BLaER1 treated with 17β-estradiol and CSF1 and Interleukin-3, amounts not matched to agents 10 nM and 100 nM (cell line): ENCODE measurements around the gene CSNK1E.

ENCODE experiments used
- H3K27ac ChIP-seq, 11 experiments: shearing (Covaris generic); formaldehyde crosslinking; 2 replicates each; pipeline ENCODE4 v1.8.1; 2022
- H3K27me3 ChIP-seq, 11 experiments: shearing (Covaris generic); formaldehyde crosslinking; 2 replicates each; pipeline ENCODE4 v1.8.1; 2022
- H3K36me3 ChIP-seq, 11 experiments: shearing (Covaris generic); formaldehyde crosslinking; 2 replicates each; pipeline ENCODE4 v1.8.1; 2022
- H3K4me1 ChIP-seq, 10 experiments: shearing (Covaris generic); formaldehyde crosslinking; 2 replicates each; pipeline ENCODE4 v1.8.1; 2022
- H3K4me2 ChIP-seq, 11 experiments: shearing (Covaris generic); formaldehyde crosslinking; 2 replicates each; pipeline ENCODE4 v1.8.1; 2022
- H3K4me3 ChIP-seq, 10 experiments: shearing (Covaris generic); formaldehyde crosslinking; 2 replicates each; pipeline ENCODE4 v1.8.1; 2022
- H3K9ac ChIP-seq, 11 experiments: shearing (Covaris generic); formaldehyde crosslinking; 2 replicates each; pipeline ENCODE4 v1.8.1; 2022
- H3K9me3 ChIP-seq, 11 experiments: shearing (Covaris generic); formaldehyde crosslinking; replicated peaks in 1 of 11; 2 replicates each; pipeline ENCODE4 v1.8.1; 2022
- H4K20me1 ChIP-seq, 11 experiments: shearing (Covaris generic); formaldehyde crosslinking; 2 replicates each; pipeline ENCODE4 v1.8.1; 2022
- Cebpa-rat ChIP-seq, 11 experiments: shearing (Covaris generic); IDR thresholded peaks; 2 replicates each; pipeline ENCODE4 v1.8.1; 2022

The CSNK1E gene

DNA sequence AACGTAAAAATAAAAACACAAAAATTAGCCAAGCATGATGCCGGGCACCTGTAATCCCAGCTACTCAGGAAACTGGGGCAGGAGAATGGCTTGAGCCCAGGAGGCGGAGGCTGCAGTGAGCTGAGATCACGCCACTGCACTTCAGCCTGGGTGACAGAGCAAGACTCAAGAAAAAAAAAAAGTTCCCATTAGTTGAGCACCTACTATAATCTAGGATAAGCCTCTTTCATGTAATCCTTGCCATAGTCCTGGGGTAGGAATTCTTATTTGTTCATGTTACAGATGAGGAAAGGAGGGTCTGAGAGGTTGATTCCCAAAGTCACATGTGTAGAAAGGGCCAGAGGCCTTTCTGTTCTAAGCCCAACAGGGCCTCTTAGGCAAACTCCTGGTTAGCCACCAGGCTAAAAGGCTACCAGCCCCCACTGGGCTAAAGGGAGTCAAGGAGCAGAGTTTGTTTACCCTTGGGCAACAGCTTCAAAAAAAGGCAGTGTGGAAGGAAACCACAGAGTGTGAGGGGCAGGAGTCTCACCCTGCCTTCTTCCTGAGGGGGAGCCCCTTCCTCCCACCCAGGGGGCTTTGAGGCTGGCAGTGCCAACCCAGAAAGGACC lies 21.6 kb upstream of the CSNK1E start:
- H3K4me3 ChIP-seq: no peak overlapping the region; a peak in 1 of 20 replicates
- no peaks in the 10 kb centered on the region for H3K36me3 ChIP-seq
- H4K20me1 ChIP-seq: no peaks in the 10 kb centered on the region
- TF ChIP-seq Cebpa-rat (IDR thresholded peaks at IDR 0.05): peak in 2 of 11 experiments; percentile 25 to 54; a peak in 2 of 22 replicates
- H3K27me3 ChIP-seq: peaks cover 0 to 21% (median 0%) of the 10 kb centered on the region in 11 experiments; a peak in 3 of 22 replicates
- H3K9me3 ChIP-seq: no peaks in the 10 kb centered on the region; a peak in 1 of 22 replicates
- H3K4me2 ChIP-seq: peak overlapping the region in 10 of 11 experiments; percentile 41 to 80 (median 70); a peak in 19 of 22 replicates
- H3K9ac ChIP-seq: peak overlapping the region in 7 of 11 experiments; percentile 11 to 50 (median 42); a peak in 11 of 22 replicates
- H3K4me1 ChIP-seq: peaks cover 19 to 50% (median 45%) of the 10 kb centered on the region in 10 experiments
- H3K27ac ChIP-seq: peak overlapping the region in 8 of 11 experiments; percentile 34 to 71 (median 49); a peak in 16 of 22 replicates

DNA sequence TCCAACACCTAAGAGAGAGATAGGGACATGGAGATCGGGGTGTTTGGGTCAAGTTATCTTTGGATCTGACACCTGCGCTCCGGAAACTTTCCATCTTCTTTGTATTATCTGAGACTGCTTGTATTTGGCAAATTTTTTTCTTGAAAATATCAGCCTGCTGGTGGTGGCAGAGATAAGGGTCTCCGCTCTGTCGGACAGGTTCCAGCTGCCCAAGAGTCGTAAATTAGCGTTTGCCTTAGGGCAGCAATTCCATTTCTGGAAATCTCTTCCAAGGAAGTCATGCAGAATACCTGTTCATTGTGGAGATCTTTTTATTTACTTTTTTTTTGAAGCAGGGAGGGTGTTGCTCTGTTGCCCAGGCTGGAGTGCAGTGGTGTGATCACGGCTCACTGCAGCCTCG lies 19.5 kb upstream of the CSNK1E start:
- H3K36me3 ChIP-seq: no peaks in the 10 kb centered on the region
- peak overlapping the region in 4 of 11 experiments; percentile 23 to 80 (median 60); a peak in 3 of 22 replicates for H3K27ac ChIP-seq
- H3K4me3 ChIP-seq: peak overlapping the region in 9 of 10 experiments; percentile 52 to 75 (median 66); a peak in 16 of 20 replicates
- H3K27me3 ChIP-seq: peaks cover 0 to 21% (median 0%) of the 10 kb centered on the region in 11 experiments; a peak in 3 of 22 replicates
- H3K9me3 ChIP-seq: no peaks in the 10 kb centered on the region
- no peaks in the 10 kb centered on the region for H4K20me1 ChIP-seq
- peak overlapping the region in 8 of 11 experiments; percentile 55 to 78 (median 72); a peak in 16 of 22 replicates for H3K9ac ChIP-seq
- peaks cover 12 to 48% (median 44%) of the 10 kb centered on the region in 10 experiments for H3K4me1 ChIP-seq
- H3K4me2 ChIP-seq: peak overlapping the region; percentile 84 to 99 (median 94)
- TF ChIP-seq Cebpa-rat (IDR thresholded peaks at IDR 0.05): no peak

GRCh38 chr22:38335077-38335476 lies 17.8 kb upstream of the CSNK1E start:
- Histone ChIP-seq H3K27me3 (peaks cover 0 to 7% (median 0%) of the 10 kb centered on the region in 11 experiments; a peak in 3 of 22 replicates), H3K36me3 (no peaks in the 10 kb centered on the region), H3K27ac (peak overlapping the region in 5 of 11 experiments; percentile 60 to 80 (median 71); a peak in 5 of 22 replicates), H3K9me3 (no peaks in the 10 kb centered on the region), H3K4me3 (peak overlapping the region in 1 of 10 experiments; percentile 68; a peak in 1 of 20 replicates), H4K20me1 (no peaks in the 10 kb centered on the region), H3K4me2 (peak overlapping the region; percentile 84 to 99 (median 94); a peak in 20 of 22 replicates), H3K4me1 (peaks cover 12 to 46% (median 43%) of the 10 kb centered on the region in 10 experiments), H3K9ac (peak overlapping the region in 1 of 11 experiments; percentile 74; a peak in 1 of 22 replicates)
- TF ChIP-seq Cebpa-rat (IDR thresholded peaks at IDR 0.05): no peak

- TF ChIP-seq Cebpa-rat (IDR thresholded peaks at IDR 0.05): no peak
- no peaks in the 10 kb centered on the region for H4K20me1 ChIP-seq
- H3K27me3 ChIP-seq: peaks cover 0 to 4% (median 0%) of the 10 kb centered on the region in 11 experiments; a peak in 1 of 22 replicates
- H3K36me3 ChIP-seq: no peaks in the 10 kb centered on the region
- H3K4me3 ChIP-seq: no peak overlapping the region; a peak in 2 of 20 replicates
- no peaks in the 10 kb centered on the region for H3K9me3 ChIP-seq
- H3K27ac ChIP-seq: peak overlapping the region in 10 of 11 experiments; percentile 10 to 67 (median 56); a peak in 17 of 22 replicates
- peaks cover 12 to 33% (median 30%) of the 10 kb centered on the region in 10 experiments for H3K4me1 ChIP-seq
- peak overlapping the region in 10 of 11 experiments; percentile 24 to 67 (median 49); a peak in 18 of 22 replicates for H3K9ac ChIP-seq
- H3K4me2 ChIP-seq: peak overlapping the region; percentile 72 to 93 (median 78)
These were observed 10.6 kb upstream of the CSNK1E start for GRCh38 chr22:38327805-38328204.

DNA sequence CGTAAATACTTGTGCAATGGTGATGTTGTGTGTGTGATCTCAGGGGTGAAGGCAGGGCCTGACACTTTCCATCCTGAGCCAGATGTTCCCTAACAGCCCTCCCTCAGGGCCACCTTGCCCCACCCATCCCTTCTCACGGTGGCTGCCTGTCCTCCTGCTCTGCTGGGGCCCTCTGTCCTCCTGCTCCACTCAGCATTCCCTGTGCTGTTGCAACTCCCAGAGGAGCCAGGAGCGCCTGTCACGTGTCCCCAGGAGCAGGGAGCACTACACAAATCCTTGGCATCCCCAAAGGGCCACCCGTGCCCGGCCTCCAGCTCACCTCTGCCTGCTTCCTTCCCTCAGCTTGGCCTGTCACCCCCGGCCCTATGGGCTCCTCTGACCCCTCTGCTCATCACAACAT lies 10.2 kb upstream of the CSNK1E start:
- Histone ChIP-seq H3K9me3 (no peaks in the 10 kb centered on the region), H3K36me3 (no peaks in the 10 kb centered on the region), H3K4me1 (peaks cover 12 to 33% (median 30%) of the 10 kb centered on the region in 10 experiments), H3K9ac (peak overlapping the region in 10 of 11 experiments; percentile 24 to 67 (median 49); a peak in 18 of 22 replicates), H3K27me3 (peaks cover 0 to 4% (median 0%) of the 10 kb centered on the region in 11 experiments; a peak in 1 of 22 replicates), H4K20me1 (no peaks in the 10 kb centered on the region), H3K4me2 (peak overlapping the region; percentile 72 to 93 (median 78)), H3K4me3 (no peak overlapping the region; a peak in 2 of 20 replicates), H3K27ac (peak overlapping the region in 9 of 11 experiments; percentile 15 to 67 (median 55); a peak in 17 of 22 replicates)
- TF ChIP-seq Cebpa-rat (IDR thresholded peaks at IDR 0.05): no peak

DNA sequence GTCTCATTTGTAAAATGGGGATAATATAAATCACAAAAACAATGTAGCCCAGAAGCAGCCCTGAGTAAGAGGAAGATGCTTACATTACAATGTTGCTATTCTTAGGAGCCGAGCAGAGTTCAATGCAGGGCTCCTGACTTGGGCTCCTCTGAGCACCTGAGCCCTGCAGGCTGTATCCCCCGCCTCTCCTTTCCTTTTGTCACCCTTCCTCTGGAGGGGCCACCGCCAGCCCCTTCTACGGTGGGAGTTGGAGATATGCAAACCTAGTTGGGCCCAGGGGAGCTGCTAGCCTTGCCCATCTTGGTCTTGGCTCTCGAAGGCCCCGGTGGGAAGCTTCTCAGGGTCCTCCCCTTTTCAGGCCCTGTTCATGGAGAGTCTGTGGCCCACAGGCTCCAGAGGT lies 8.4 kb upstream of the CSNK1E start:
- Histone ChIP-seq H3K27me3 (peaks cover 0 to 4% (median 0%) of the 10 kb centered on the region in 11 experiments; a peak in 1 of 22 replicates), H4K20me1 (no peaks in the 10 kb centered on the region), H3K36me3 (no peaks in the 10 kb centered on the region), H3K9ac (no peak overlapping the region; a peak in 2 of 22 replicates), H3K9me3 (no peaks in the 10 kb centered on the region), H3K27ac (no peak overlapping the region; a peak in 1 of 22 replicates), H3K4me2 (peak overlapping the region in 8 of 11 experiments; percentile 33 to 79 (median 53); a peak in 15 of 22 replicates), H3K4me1 (peaks cover 12 to 33% (median 30%) of the 10 kb centered on the region in 10 experiments), H3K4me3 (no peak overlapping the region)
- no peak for TF ChIP-seq Cebpa-rat (IDR thresholded peaks at IDR 0.05)

GRCh38 chr22:38320605-38321402 lies 3.6 kb upstream of the CSNK1E start:
- no peak overlapping the region for H3K27ac ChIP-seq
- H3K27me3 ChIP-seq: no peaks in the 10 kb centered on the region
- no peak overlapping the region for H3K4me2 ChIP-seq
- no peaks in the 10 kb centered on the region for H3K9me3 ChIP-seq
- TF ChIP-seq Cebpa-rat (IDR thresholded peaks at IDR 0.05): no peak
- H3K9ac ChIP-seq: no peak overlapping the region
- H3K4me3 ChIP-seq: no peak overlapping the region
- H3K4me1 ChIP-seq: peaks cover 16 to 23% (median 19%) of the 10 kb centered on the region in 10 experiments
- no peaks in the 10 kb centered on the region for H3K36me3 ChIP-seq
- peaks cover 1 to 12% (median 7%) of the 10 kb centered on the region in 11 experiments; a peak in 21 of 22 replicates for H4K20me1 ChIP-seq
